DMS79 (cell line): ENCODE results near the gene LRP1B.

Experiments
- DNase-seq: peaks from one replicate; lab custom pipeline; 2025; lab: John Stamatoyannopoulos, UW

The LRP1B gene

GRCh38 chr2:140905083-140905781, 1225.6 kb downstream of the LRP1B start:
- no peak for DNase-seq

GRCh38 chr2:140895378-140895777, 1235.4 kb downstream of the LRP1B start:
- DNase-seq: no peak

- no peak for DNase-seq
Observed at GRCh38 chr2:140893685-140894084, 1237.1 kb downstream of the LRP1B start.

GRCh38 chr2:140892911-140893637, 1237.7 kb downstream of the LRP1B start:
- DNase-seq: no peak

- DNase-seq: no peak
Observed at GRCh38 chr2:140892436-140892835, 1238.4 kb downstream of the LRP1B start.

- DNase-seq: no peak
Observed at GRCh38 chr2:140891614-140892212, 1239.1 kb downstream of the LRP1B start.

- no peak for DNase-seq
Observed at GRCh38 chr2:140882671-140883620, 1247.9 kb downstream of the LRP1B start.

- no peak for DNase-seq
Observed at GRCh38 chr2:140880573-140880972, 1250.2 kb downstream of the LRP1B start.

- no peak for DNase-seq
Observed at GRCh38 chr2:140876015-140876414, 1254.8 kb downstream of the LRP1B start.

GRCh38 chr2:140873915-140874531, 1256.8 kb downstream of the LRP1B start:
- DNase-seq: no peak

GRCh38 chr2:140869925-140870324, 1260.9 kb downstream of the LRP1B start:
- no peak for DNase-seq

- DNase-seq: no peak
Observed at GRCh38 chr2:140869107-140869506, 1261.7 kb downstream of the LRP1B start.

GRCh38 chr2:140865837-140866236, 1265.0 kb downstream of the LRP1B start:
- no peak for DNase-seq

GRCh38 chr2:140863713-140864112, 1267.1 kb downstream of the LRP1B start:
- no peak for DNase-seq

- no peak for DNase-seq
Observed at GRCh38 chr2:140862181-140862580, 1268.6 kb downstream of the LRP1B start.

GRCh38 chr2:140861666-140862065, 1269.2 kb downstream of the LRP1B start:
- no peak for DNase-seq

- no peak for DNase-seq
Observed at GRCh38 chr2:140855471-140855870, 1275.3 kb downstream of the LRP1B start.

GRCh38 chr2:140851258-140851981, 1279.4 kb downstream of the LRP1B start:
- DNase-seq: no peak

GRCh38 chr2:140843186-140843585, 1287.6 kb downstream of the LRP1B start:
- DNase-seq: no peak

GRCh38 chr2:140842110-140842509, 1288.7 kb downstream of the LRP1B start:
- no peak for DNase-seq

- no peak for DNase-seq
Observed at GRCh38 chr2:140841141-140841540, 1289.7 kb downstream of the LRP1B start.
